HG03025 (cell line): Measurements from ENCODE around the gene CDH24.

Experiments used
- ATAC-seq: cut with Tn5 transposase; IDR thresholded peaks from one replicate; pipeline ENCODE4 v1.9.1; 2021; ENCODE audit warnings: mild to moderate bottlenecking, moderate library complexity; ENCODE audit not compliant: unreplicated experiment, low FRiP score

Gene CDH24

GRCh38 chr14:23090254-23090636, 32.9 kb upstream of the CDH24 start:
- no peak for ATAC-seq

GRCh38 chr14:23089498-23090253, 32.4 kb upstream of the CDH24 start:
- no peak for ATAC-seq

DNA sequence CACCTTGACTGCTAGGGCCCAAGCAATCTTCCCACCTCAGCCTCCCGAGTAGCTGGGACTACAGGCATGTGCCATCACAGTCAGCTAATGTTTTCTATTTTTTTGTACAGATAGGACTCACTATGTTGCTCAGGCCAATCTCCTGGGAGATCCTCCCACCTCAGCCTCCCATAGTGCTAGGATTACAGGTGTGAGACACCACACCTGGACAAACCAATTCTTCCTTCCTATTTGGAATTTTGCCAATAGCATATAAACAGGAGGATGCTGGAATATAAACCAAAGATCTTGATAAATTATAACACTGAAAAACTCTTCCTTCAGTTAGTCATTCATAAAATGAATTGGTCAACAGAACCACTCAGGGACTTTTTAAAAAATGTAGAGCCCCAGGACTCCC, 29.2 kb upstream of the CDH24 start:
- ATAC-seq = no peak

DNA sequence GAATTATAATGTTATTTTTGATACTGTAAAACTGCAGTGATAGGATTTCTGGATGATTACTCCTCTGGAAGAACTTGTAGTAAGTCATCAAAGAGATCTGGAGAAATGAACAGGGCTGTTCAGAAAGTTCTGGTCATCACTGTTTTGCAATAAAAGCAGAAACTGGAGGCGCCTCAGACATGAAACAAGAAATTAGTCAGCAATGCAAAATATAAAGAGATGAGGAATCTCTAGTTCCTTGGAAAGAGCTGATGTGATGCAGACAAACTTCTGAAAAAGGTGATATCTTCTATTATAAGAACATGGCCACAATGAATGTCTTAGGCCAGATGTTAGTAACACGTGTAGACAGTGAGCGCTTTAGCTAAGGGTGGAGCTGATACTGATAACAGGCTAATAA, 28.1 kb upstream of the CDH24 start:
- ATAC-seq = no peak

- no peak for ATAC-seq
Observed at GRCh38 chr14:23080474-23080873, 23.2 kb upstream of the CDH24 start.

GRCh38 chr14:23079716-23080115, 22.4 kb upstream of the CDH24 start:
- ATAC-seq = no peak

GRCh38 chr14:23078692-23079116, 21.4 kb upstream of the CDH24 start:
- ATAC-seq = no peak

- ATAC-seq = no peak
Observed at GRCh38 chr14:23077962-23078361, 20.6 kb upstream of the CDH24 start.

DNA sequence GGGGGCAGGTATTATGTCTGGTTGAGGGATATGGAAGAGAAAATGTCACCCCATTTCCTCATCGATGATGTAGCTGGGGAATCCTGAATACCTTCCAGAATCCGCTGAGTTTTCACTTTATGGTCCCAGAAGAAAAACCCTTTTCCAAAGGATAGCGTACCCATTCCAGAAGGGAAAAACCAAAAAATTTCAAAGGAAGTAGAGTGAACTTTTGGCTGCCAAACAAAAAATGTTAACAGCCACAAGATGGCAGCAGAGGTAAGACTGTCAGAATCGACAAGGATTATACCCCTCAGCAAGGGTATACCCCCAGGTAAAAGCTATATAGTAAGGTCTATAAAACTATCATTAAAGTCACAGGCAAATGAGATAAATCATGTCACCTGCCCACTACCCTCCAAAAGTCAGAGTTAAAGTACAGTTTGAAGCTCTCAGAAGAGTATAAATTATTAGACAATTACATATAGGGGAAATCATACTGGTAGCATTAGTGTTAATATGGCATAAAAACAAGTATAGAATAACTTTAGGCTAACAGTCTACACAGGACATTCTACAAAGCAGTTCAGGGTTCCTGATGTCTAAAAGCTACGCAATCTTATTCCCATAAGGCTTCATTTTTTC, 19.6 kb upstream of the CDH24 start:
- ATAC-seq = no peak

- ATAC-seq = no peak
Observed at GRCh38 chr14:23074906-23075305, 17.6 kb upstream of the CDH24 start.

DNA sequence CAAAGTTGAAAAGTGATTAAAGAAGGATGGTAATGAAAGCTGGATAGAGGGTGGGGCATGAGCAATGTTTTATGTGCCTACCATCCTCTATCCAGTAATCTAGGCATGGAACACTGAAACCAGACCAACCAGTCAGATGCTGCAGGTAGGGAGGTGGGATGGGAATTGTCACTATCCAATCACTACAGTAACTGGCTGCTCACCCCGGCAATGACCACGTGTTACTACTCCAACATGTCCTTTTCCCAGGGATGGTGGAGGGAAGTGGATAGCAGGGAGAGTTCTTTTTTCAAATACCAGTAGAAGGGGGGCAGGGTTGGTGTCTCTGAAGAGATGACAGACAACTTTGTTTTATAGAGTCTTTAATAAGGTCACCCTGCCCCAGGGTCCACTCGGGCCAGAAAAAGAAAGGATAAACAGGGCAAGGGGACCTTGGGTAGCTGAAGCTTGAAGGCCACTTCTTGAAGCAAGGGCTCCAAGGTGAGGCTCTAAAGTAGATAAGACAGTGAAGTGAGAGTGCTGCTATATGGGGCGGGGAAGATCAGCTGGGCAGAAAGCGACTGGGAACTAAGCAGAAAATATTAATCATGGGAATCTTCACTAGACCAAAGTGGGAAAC, 14.7 kb upstream of the CDH24 start:
- ATAC-seq = no peak

GRCh38 chr14:23071244-23071920, 14.1 kb upstream of the CDH24 start:
- peak; percentile 72 for ATAC-seq

GRCh38 chr14:23070262-23071129, 13.2 kb upstream of the CDH24 start:
- ATAC-seq = no peak

DNA sequence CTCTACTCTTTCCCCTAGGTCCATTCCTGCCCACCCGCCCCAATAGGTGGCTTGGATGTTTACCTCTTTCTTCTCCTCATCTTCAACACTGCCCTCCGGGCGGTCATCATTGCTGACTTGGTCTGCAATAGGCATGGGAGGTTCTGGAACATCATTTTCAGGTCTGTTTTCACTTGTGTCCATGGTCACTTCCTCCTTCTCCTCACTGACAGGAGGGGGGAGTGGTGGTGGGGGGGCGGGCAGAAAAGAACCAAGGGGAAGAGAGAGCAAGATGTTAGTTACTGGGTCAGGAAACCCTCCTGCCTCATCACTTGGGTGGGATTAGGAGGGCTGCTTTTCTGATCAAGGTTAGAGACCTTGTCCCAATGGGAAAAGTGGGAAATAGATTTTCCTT, 12.1 kb upstream of the CDH24 start:
- no peak for ATAC-seq

GRCh38 chr14:23068789-23069412, 11.6 kb upstream of the CDH24 start:
- ATAC-seq = peak; percentile 49

GRCh38 chr14:23067847-23068788, 10.8 kb upstream of the CDH24 start:
- no peak for ATAC-seq

DNA sequence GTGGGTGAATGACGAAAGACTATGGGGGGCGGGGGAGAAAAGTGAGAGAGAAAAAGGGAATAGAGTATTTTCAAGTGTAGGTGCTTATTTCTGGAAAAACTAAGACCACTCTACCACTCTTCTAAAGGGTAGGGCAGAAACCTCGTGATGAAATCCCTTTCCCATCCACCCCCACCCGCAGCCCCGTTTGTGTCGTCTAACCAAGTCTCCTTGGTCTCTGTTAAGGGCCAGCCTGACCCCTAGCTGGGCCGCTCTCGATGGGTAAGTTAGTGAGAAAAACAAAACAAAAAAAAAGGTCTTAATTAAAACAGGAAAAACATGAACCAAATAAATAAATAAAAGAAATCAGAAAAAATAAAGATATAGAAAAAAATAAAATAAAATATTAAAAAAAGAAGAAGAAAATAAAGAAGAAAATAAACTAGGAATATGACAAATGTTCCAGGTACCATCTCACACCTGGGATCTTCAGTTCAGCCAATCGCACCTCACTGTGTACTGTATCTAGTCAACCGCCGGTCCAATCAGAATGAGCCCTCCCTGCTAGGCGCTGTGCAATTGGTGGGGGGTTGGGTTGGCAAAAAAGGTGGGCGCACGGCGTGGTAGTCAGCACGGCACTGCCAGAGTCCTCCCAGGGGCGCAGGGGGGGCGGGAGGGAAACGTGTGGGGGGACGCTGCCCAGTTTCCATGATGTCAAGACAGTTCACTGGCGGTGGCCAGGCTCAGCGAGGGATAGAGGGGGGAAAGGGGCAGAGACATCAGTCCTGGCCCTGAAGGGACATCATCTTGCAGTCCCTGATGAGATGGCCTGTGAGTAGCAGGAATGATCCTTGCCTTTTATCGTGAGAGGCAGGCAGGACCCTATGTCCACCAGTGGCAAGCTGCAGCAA, 9.8 kb upstream of the CDH24 start:
- ATAC-seq = no peak

GRCh38 chr14:23066368-23066767, 9.0 kb upstream of the CDH24 start:
- ATAC-seq = no peak
